Adrenal gland (tissue), 5 donors: ENCODE results near the gene SH3PXD2B.

Experiments used
- CTCF ChIP-seq, 6 experiments: fragments of 450-650 bp in 4 of 6; fragments of 200-600 bp in 2 of 6; sonication (generic) in 1 of 6; IDR thresholded peaks; 1 replicate in 5 of 6; 2 replicates in 1 of 6; pipeline versions ENCODE4 v1.5.1 to v1.8.0; 2016 to 2021; ENCODE audit warnings: antibody characterized with exemption in 6 of 6, mild to moderate bottlenecking in 2 of 6, moderate library complexity in 1 of 6
- POLR2A ChIP-seq, 2 donors: fragments of 450-650 bp; IDR thresholded peaks; one replicate each; pipeline ENCODE4 v1.6.1; 2017; ENCODE audit warnings: antibody characterized with exemption in 2 of 2, mild to moderate bottlenecking in 2 of 2, moderate library complexity in 1 of 2
- donor health status: DM: no; HTN: no; CAD: no.

- TF ChIP-seq CTCF (IDR thresholded peaks at IDR 0.05) (no peak), POLR2A (IDR thresholded peaks at IDR 0.05) (no peak)
These were observed 32.1 kb downstream of the SH3PXD2B start for GRCh38 chr5:172422255-172422654.
